SK-N-SH (cell line): ENCODE results near the gene RPL4. TPM values are rescaled to one million over a fixed set of nuclear protein-coding genes. Genes with fewer than 3 reads are reported as not detected.

Experiments
- CTCF ChIA-PET: fragments of 300-600, 350-600 bp; formaldehyde crosslinking; extraction: SDS; loops from one replicate; lab custom pipeline; 2021; lab: Yijun Ruan, JAX
- POLR2A ChIA-PET: fragments of 350-600 bp; sonication (Branson Sonifier 250); formaldehyde crosslinking; extraction: SDS; loops from one replicate; lab custom pipeline; 2020; ENCODE audit warnings: antibody characterized with exemption, inconsistent platforms; lab: Yijun Ruan, JAX
- DNase-seq: peaks from one replicate; pipeline ENCODE4 v3.0.0; 2012
- H2AFZ ChIP-seq: fragments of 200-600 bp; sonication (generic); 2 replicates; pipeline ENCODE4 v1.8.1; 2016; ENCODE audit warnings: antibody characterized with exemption, mild to moderate bottlenecking, low read depth
- H3F3A ChIP-seq: fragments of 200-600 bp; sonication (generic); replicated peaks from 2 replicates; pipeline ENCODE3; 2016; ENCODE audit warnings: antibody characterized with exemption, mild to moderate bottlenecking; ENCODE audit not compliant: insufficient read depth
- H3K27ac ChIP-seq, 2 experiments: fragments of 200-500 bp in 1 of 2; fragments of 200-600 bp in 1 of 2; sonication (Bioruptor generic) in 1 of 2; sonication (generic), shearing (Covaris generic) in 1 of 2; 2 replicates each; pipeline versions ENCODE4 v1.5.1 to v1.6.1; 2014 to 2016; ENCODE audit warnings: low read depth in 2 of 2, inconsistent platforms in 1 of 2, low read length in 1 of 2, mild to moderate bottlenecking in 1 of 2, mixed read lengths in 1 of 2
- H3K27me3 ChIP-seq: fragments of 200-600 bp; sonication (generic), shearing (Covaris generic); 2 replicates; pipeline ENCODE4 v1.6.1; 2016; ENCODE audit warnings: mixed run types; ENCODE audit not compliant: insufficient read depth
- H3K36me3 ChIP-seq, 2 experiments: fragments of 200-500 bp in 1 of 2; fragments of 200-600 bp in 1 of 2; sonication (Bioruptor generic) in 1 of 2; sonication (generic) in 1 of 2; replicated peaks in 1 of 2; 2 replicates each; pipeline versions ENCODE3 to v1.5.1; 2014 to 2016; ENCODE audit warnings: low read length in 1 of 2, mild to moderate bottlenecking in 1 of 2; ENCODE audit not compliant: insufficient read depth in 2 of 2, control insufficient read depth in 1 of 2
- H3K4me1 ChIP-seq, 2 experiments: fragments of 200-500 bp in 1 of 2; fragments of 200-600 bp in 1 of 2; sonication (Bioruptor generic) in 1 of 2; sonication (generic), shearing (Covaris generic) in 1 of 2; 2 replicates each; pipeline versions ENCODE4 v1.5.1 to v1.6.1; 2014 to 2016; ENCODE audit warnings: low read depth in 1 of 2, low read length in 1 of 2, mixed run types in 1 of 2; ENCODE audit not compliant: insufficient read depth in 2 of 2, control insufficient read depth in 1 of 2
- H3K4me2 ChIP-seq: fragments of 200-600 bp; sonication (generic), shearing (Covaris generic); 2 replicates; pipeline ENCODE4 v1.6.1; 2017; ENCODE audit warnings: mixed run types
- H3K4me3 ChIP-seq, 2 experiments: fragments of 200-500 bp in 1 of 2; fragments of 200-600 bp in 1 of 2; sonication (Bioruptor generic) in 1 of 2; sonication (generic), shearing (Covaris generic) in 1 of 2; 2 replicates each; pipeline versions ENCODE4 v1.5.1 to v1.8.1; 2014 to 2016; ENCODE audit warnings: low read depth in 2 of 2, inconsistent platforms in 1 of 2, low read length in 1 of 2, mild to moderate bottlenecking in 1 of 2, mixed read lengths in 1 of 2, moderate library complexity in 1 of 2
- H3K79me2 ChIP-seq: fragments of 200-600 bp; sonication (generic); 2 replicates; pipeline ENCODE4 v1.8.1; 2017; ENCODE audit warnings: mild to moderate bottlenecking; ENCODE audit not compliant: insufficient read depth
- H3K9ac ChIP-seq: fragments of 200-600 bp; sonication (generic); 2 replicates; pipeline ENCODE4 v1.6.1; 2017; ENCODE audit warnings: mixed run types
- H3K9me2 ChIP-seq: fragments of 200-600 bp; sonication (generic); 2 replicates; pipeline ENCODE4 v1.6.1; 2017; ENCODE audit warnings: mixed run types
- H3K9me3 ChIP-seq: fragments of 200-600 bp; sonication (generic); 2 replicates; pipeline ENCODE4 v1.6.1; 2017; ENCODE audit warnings: mixed run types, mild to moderate bottlenecking, moderate library complexity
- H4K20me1 ChIP-seq: fragments of 200-600 bp; sonication (generic); 2 replicates; pipeline ENCODE4 v1.6.1; 2017; ENCODE audit warnings: mild to moderate bottlenecking, mixed run types; ENCODE audit not compliant: insufficient read depth
- ELF1 ChIP-seq: IDR thresholded peaks from 2 replicates; pipeline ENCODE4 v1.4.0; 2012
- EP300 ChIP-seq, 2 experiments: IDR thresholded peaks; 2 replicates each; pipeline versions ENCODE4 v1.4.0 to v1.6.1; 2012; ENCODE audit warnings: borderline replicate concordance in 1 of 2, low read depth in 1 of 2, low read length in 1 of 2
- EZH2phosphoT487 ChIP-seq: fragments of 200-600 bp; sonication (generic); IDR thresholded peaks from 2 replicates; pipeline ENCODE4 v1.6.1; 2017; ENCODE audit warnings: low read depth, mixed run types, mild to moderate bottlenecking, antibody characterized with exemption, moderate library complexity, borderline replicate concordance
- FOXM1 ChIP-seq: IDR thresholded peaks from 2 replicates; pipeline ENCODE4 v1.4.0; 2012; ENCODE audit warnings: low read depth, mild to moderate bottlenecking
- JUND ChIP-seq: IDR thresholded peaks from 2 replicates; pipeline ENCODE4 v1.4.0; 2012
- MEF2A ChIP-seq: IDR thresholded peaks from 2 replicates; pipeline ENCODE4 v1.4.0; 2012; ENCODE audit warnings: low read depth, borderline replicate concordance
- MXI1 ChIP-seq: IDR thresholded peaks from 2 replicates; pipeline ENCODE4 v1.6.1; 2012; ENCODE audit warnings: mild to moderate bottlenecking, low read depth, low read length, improper control_type of control experiment
- NFIC ChIP-seq: IDR thresholded peaks from 2 replicates; pipeline ENCODE4 v1.4.0; 2012; ENCODE audit warnings: borderline replicate concordance
- NRF1 ChIP-seq: IDR thresholded peaks from 2 replicates; pipeline ENCODE4 v1.6.1; 2012; ENCODE audit warnings: low read depth, mild to moderate bottlenecking, low read length
- RAD21 ChIP-seq: IDR thresholded peaks from 2 replicates; pipeline ENCODE4 v1.6.1; 2012; ENCODE audit warnings: mild to moderate bottlenecking, low read length
- RFX5 ChIP-seq: IDR thresholded peaks from 2 replicates; pipeline ENCODE4 v1.6.1; 2012; ENCODE audit warnings: mild to moderate bottlenecking, improper control_type of control experiment, low read length
- RXRA ChIP-seq: IDR thresholded peaks from 2 replicates; pipeline ENCODE4 v1.4.0; 2012; ENCODE audit warnings: low read depth, mild to moderate bottlenecking, borderline replicate concordance
- SIN3A ChIP-seq: IDR thresholded peaks from 2 replicates; pipeline ENCODE4 v1.6.1; 2012; ENCODE audit warnings: low read depth, mild to moderate bottlenecking, low read length, moderate library complexity, borderline replicate concordance
- YY1 ChIP-seq: IDR thresholded peaks from 2 replicates; pipeline ENCODE4 v1.4.0; 2012; ENCODE audit warnings: low read depth, mild to moderate bottlenecking
- ZBTB33 ChIP-seq: IDR thresholded peaks from 2 replicates; pipeline ENCODE4 v1.4.0; 2012; ENCODE audit warnings: low read depth, borderline replicate concordance
- WGBS: methylation state at CpG from one replicate; pipeline ENCODE4 v1.1.6; 2017; ENCODE audit warnings: low lambda C conversion rate; 5-methylcytosine and 5-hydroxymethylcytosine counted together
- polyA plus RNA-seq, 3 experiments: library from polyadenylated mRNA; depleted of rRNA; stranded (reverse); fragments of >200 nt; gene quantifications; 2 replicates each; pipeline ENCODE4 v1.2.3, GENCODE V29; 2012
- TF ChIP-seq, protein P1 (sequence below): IDR thresholded peaks from 2 replicates; pipeline ENCODE4 v1.4.0; 2012; ENCODE audit warnings: low read depth, borderline replicate concordance
- TF ChIP-seq, protein P2 (sequence below): IDR thresholded peaks from 2 replicates; pipeline ENCODE4 v1.4.0; 2012; ENCODE audit warnings: low read depth

Gene RPL4
- polyA plus RNA-seq, 1 of the 3 experiments (the other 2 are of a cell fraction): 3,177 TPM

DNA sequence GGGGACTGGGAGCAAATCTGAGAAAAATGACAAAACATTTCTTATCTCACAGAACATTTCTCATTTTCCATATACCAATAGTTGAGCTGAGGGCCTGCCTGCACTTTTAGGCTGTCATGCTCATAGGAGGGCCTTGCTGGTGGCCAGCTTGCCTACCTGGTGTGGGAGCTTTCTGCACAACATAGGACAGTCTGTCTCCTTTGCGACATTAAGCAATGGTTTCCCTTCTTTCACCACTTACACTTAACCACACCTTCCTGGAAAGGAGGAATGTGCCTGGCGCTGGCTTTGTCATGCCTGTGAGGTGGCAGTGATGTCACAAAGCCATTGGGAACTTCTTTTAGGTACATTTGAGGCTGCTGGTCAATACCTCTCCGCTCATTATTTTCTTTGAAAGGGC, 12.8 kb downstream of the RPL4 start (continued):
- TF ChIP-seq ZBTB33 (no peak), NRF1 (no peak)
- TF ChIP-seq, all 33 proteins: peak for 0

- H3K9me3 ChIP-seq: no peaks in the 10 kb centered on the region
- no peak overlapping the region for H3K27ac ChIP-seq
- ChIA-PET CTCF (interaction anchor here (2.5 kb wide), 1 partner anchor 9 kb away, joined by 10 read pairs; the partner anchor contains the start of gene SNAPC5), POLR2A (no interaction called here)
- no peak overlapping the region for H3K4me3 ChIP-seq
- no peaks in the 10 kb centered on the region for H4K20me1 ChIP-seq
- H3K4me2 ChIP-seq: no peak overlapping the region
- TF ChIP-seq FOXM1: no peak
- no peak for TF ChIP-seq RFX5
- TF ChIP-seq, all 33 proteins: peak for 0
- H3K9me2 ChIP-seq: no peaks in the 10 kb centered on the region
- H3K9ac ChIP-seq: no peak overlapping the region
- H3K79me2 ChIP-seq: peaks cover 5% of the 10 kb centered on the region; the same call in 1 of the 2 replicates
- no peaks in the 10 kb centered on the region for H3K27me3 ChIP-seq
- H3F3A ChIP-seq: peaks cover 16% of the 10 kb centered on the region
- DNase-seq: no peak
- no peaks in the 10 kb centered on the region for H3K4me1 ChIP-seq
- H3K36me3 ChIP-seq: peaks cover 53 to 61% of the 10 kb centered on the region in 2 experiments
- WGBS: 87% methylated on average over 6 of the region's 6 CpGs
- H2AFZ ChIP-seq: no peak overlapping the region
Measured at GRCh38 chr15:66489179-66489791, 15.4 kb downstream of the RPL4 start.

DNA sequence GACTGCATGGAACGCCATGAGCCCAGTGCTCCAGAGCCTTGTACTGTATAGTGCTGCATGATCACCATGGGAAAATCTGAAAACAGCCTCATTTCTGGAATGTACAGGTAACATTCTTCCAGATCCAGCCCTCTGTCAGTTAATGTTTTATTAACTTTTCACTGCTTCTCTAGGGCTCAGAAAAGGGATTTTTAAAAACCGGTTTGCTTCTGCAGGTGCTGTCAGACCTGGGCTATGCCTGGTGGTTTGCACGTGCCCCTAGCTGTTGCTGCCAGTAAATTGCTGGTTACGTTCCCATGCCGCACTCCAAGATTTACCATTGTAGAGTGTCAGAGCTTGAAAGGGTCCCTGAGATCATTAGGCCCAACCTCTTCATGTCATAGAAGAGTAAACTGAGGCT, 16.1 kb downstream of the RPL4 start:
- H3K79me2 ChIP-seq: peaks cover 5% of the 10 kb centered on the region; the same call in 1 of the 2 replicates
- no peaks in the 10 kb centered on the region for H3K9me2 ChIP-seq
- no peaks in the 10 kb centered on the region for H3K4me1 ChIP-seq
- DNase-seq: no peak
- no peak for TF ChIP-seq MEF2A
- no peak for TF ChIP-seq SIN3A
- TF ChIP-seq EZH2phosphoT487: no peak
- no peak for TF ChIP-seq ELF1
- no peak for TF ChIP-seq EP300 (IDR thresholded peaks at IDR 0.05; ENCODE audit: borderline replicate concordance in 1 of 2, low read depth in 1 of 2, low read length in 1 of 2)
- TF ChIP-seq, protein P1, sequence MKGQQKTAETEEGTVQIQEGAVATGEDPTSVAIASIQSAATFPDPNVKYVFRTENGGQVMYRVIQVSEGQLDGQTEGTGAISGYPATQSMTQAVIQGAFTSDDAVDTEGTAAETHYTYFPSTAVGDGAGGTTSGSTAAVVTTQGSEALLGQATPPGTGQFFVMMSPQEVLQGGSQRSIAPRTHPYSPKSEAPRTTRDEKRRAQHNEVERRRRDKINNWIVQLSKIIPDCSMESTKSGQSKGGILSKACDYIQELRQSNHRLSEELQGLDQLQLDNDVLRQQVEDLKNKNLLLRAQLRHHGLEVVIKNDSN: no peak
- TF ChIP-seq RAD21: no peak
- TF ChIP-seq NFIC: no peak
- TF ChIP-seq RFX5: no peak
- no peak for TF ChIP-seq JUND
- no peak for TF ChIP-seq RXRA
- no peak for TF ChIP-seq YY1
- no peak for TF ChIP-seq MXI1
- TF ChIP-seq, protein P2, sequence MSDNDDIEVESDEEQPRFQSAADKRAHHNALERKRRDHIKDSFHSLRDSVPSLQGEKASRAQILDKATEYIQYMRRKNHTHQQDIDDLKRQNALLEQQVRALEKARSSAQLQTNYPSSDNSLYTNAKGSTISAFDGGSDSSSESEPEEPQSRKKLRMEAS: no peak
- no peaks in the 10 kb centered on the region for H3K9me3 ChIP-seq
- peaks cover 45 to 53% of the 10 kb centered on the region in 2 experiments for H3K36me3 ChIP-seq
- ChIA-PET POLR2A (interaction anchor here (1.7 kb wide), 1 partner anchor 9 kb away, joined by 6 read pairs; the partner anchor contains the start of gene SNAPC5), CTCF (interaction anchor here (1.4 to 2.5 kb wide), 2 partner anchors 10 to 33 kb away, joined by 3 to 10 read pairs; partner anchors contain the start of gene SNAPC5)
- H3K4me2 ChIP-seq: no peak overlapping the region
- no peaks in the 10 kb centered on the region for H3K27me3 ChIP-seq
- WGBS: 90% methylated on average over 5 of the region's 5 CpGs
- H4K20me1 ChIP-seq: no peaks in the 10 kb centered on the region
- no peak overlapping the region for H3K4me3 ChIP-seq
- H2AFZ ChIP-seq: no peak overlapping the region
- H3F3A ChIP-seq: peaks cover 16% of the 10 kb centered on the region
- no peak overlapping the region for H3K27ac ChIP-seq
- no peak overlapping the region for H3K9ac ChIP-seq
